B cell (primary cell): ENCODE measurements around the gene ZNF320. TPM values are rescaled to one million over a fixed set of nuclear protein-coding genes. Genes with fewer than 3 reads are reported as not detected.

Experiments used
- ATAC-seq: fragments of 200-7000 bp; cut with Tn5 transposase; one replicate; pipeline ENCODE4 v1.10.0; 2021; ENCODE audit warnings: low read depth, mild to moderate bottlenecking, moderate number of reproducible peaks, moderate library complexity
- CTCF ChIA-PET: fragments of 350-600 bp; sonication (Branson Sonifier 250); formaldehyde crosslinking; loops from one replicate; lab custom pipeline; 2021; ENCODE audit warnings: antibody characterized with exemption, inconsistent platforms; lab: Charles Lee
- POLR2A ChIA-PET: fragments of 350-600 bp; sonication (Branson Sonifier 250); formaldehyde crosslinking; loops from one replicate; lab custom pipeline; 2021; ENCODE audit warnings: antibody characterized with exemption; lab: Charles Lee
- DNase-seq: peaks from one replicate; pipeline ENCODE4 v3.0.0; 2013
- H2AFZ ChIP-seq: 2 replicates; pipeline ENCODE4 v1.6.1; 2012; ENCODE audit warnings: mild to moderate bottlenecking, low read depth, low read length; ENCODE audit not compliant: insufficient read depth, poor library complexity, severe bottlenecking
- H3K27ac ChIP-seq, 2 donors: 1 replicate in 1 of 2; 2 replicates in 1 of 2; pipeline ENCODE4 v1.5.1; 2012 to 2013; ENCODE audit warnings: low read length in 2 of 2, mild to moderate bottlenecking in 2 of 2, moderate library complexity in 1 of 2
- H3K27me3 ChIP-seq, 4 experiments: fragments of 200-600 bp in 1 of 4; sonication (generic) in 1 of 4; replicated peaks in 1 of 4; 1 replicate in 2 of 4; 2 replicates in 2 of 4; pipeline versions ENCODE4 v1.6.1 to v1.7.0; 2013 to 2016; ENCODE audit warnings: low read length in 3 of 4, mild to moderate bottlenecking in 2 of 4, mixed read lengths in 1 of 4, moderate library complexity in 1 of 4; ENCODE audit not compliant: insufficient read depth in 4 of 4, control insufficient read depth in 3 of 4; ENCODE audit errors: control extremely low read depth in 1 of 4
- H3K36me3 ChIP-seq, 2 experiments: replicated peaks in 1 of 2; 1 replicate in 1 of 2; 2 replicates in 1 of 2; pipeline versions ENCODE4 v1.6.1 to v1.7.1; 2013; ENCODE audit warnings: low read length in 1 of 2; ENCODE audit not compliant: insufficient read depth in 2 of 2, control insufficient read depth in 1 of 2; ENCODE audit errors: control extremely low read depth in 1 of 2, extremely low read depth in 1 of 2
- H3K4me1 ChIP-seq, 2 donors: fragments of 200-600 bp in 1 of 2; sonication (generic) in 1 of 2; 1 replicate in 1 of 2; 2 replicates in 1 of 2; pipeline versions ENCODE4 v1.5.1 to v1.6.1; 2013 to 2017; ENCODE audit warnings: low read length in 2 of 2; ENCODE audit not compliant: control insufficient read depth in 2 of 2, insufficient read depth in 2 of 2
- H3K4me2 ChIP-seq: replicated peaks from 2 replicates; pipeline ENCODE3; 2012; ENCODE audit warnings: mild to moderate bottlenecking, low read depth, low read length; ENCODE audit not compliant: poor library complexity, severe bottlenecking
- H3K4me3 ChIP-seq, 5 experiments: fragments of 200-600 bp in 1 of 5; sonication (generic) in 1 of 5; 1 replicate in 3 of 5; 2 replicates in 2 of 5; pipeline versions ENCODE4 v1.5.1 to v1.7.0; 2011 to 2016; ENCODE audit warnings: low read length in 4 of 5, mild to moderate bottlenecking in 4 of 5, low read depth in 2 of 5, control low read depth in 1 of 5, moderate library complexity in 1 of 5; ENCODE audit not compliant: insufficient read depth in 1 of 5; ENCODE audit errors: control extremely low read depth in 1 of 5, extremely low read depth in 1 of 5
- H3K79me2 ChIP-seq: fragments of 200-600 bp; sonication (generic); one replicate; pipeline ENCODE4 v1.6.0; 2016; ENCODE audit warnings: low read length; ENCODE audit not compliant: control insufficient read depth, insufficient read depth
- H3K9ac ChIP-seq: fragments of 200-600 bp; sonication (generic); 2 replicates; pipeline ENCODE4 v1.6.1; 2017; ENCODE audit warnings: mild to moderate bottlenecking, low read length, moderate library complexity
- H3K9me3 ChIP-seq, 3 donors: one replicate each; pipeline versions ENCODE4 v1.6.1 to v1.7.1; 2013; ENCODE audit warnings: low read length in 2 of 3; ENCODE audit not compliant: control insufficient read depth in 2 of 3, insufficient read depth in 1 of 3; ENCODE audit errors: control extremely low read depth in 1 of 3
- H4K20me1 ChIP-seq: 2 replicates; pipeline ENCODE4 v1.6.0; 2012; ENCODE audit warnings: mild to moderate bottlenecking, low read length; ENCODE audit not compliant: insufficient read depth, control insufficient read depth, poor library complexity, severe bottlenecking
- H3K27ac Mint-ChIP-seq: one replicate; pipeline ENCODE4 v1.8.0; 2021; ENCODE audit warnings: mixed read lengths
- H3K27me3 Mint-ChIP-seq: one replicate; pipeline ENCODE4 v1.8.0; 2021; ENCODE audit warnings: mixed read lengths
- H3K4me1 Mint-ChIP-seq: one replicate; pipeline ENCODE4 v1.8.0; 2021; ENCODE audit warnings: mixed read lengths
- H3K4me3 Mint-ChIP-seq: one replicate; pipeline ENCODE4 v1.8.0; 2021; ENCODE audit warnings: mixed read lengths
- H3K9me3 Mint-ChIP-seq: one replicate; pipeline ENCODE4 v1.8.0; 2022; ENCODE audit warnings: mixed read lengths; ENCODE audit not compliant: insufficient read depth
- CTCF ChIP-seq: fragments of 200-600 bp; IDR thresholded peaks from one replicate; pipeline ENCODE4 v1.8.0; 2022; ENCODE audit warnings: antibody characterized with exemption, mild to moderate bottlenecking
- EZH2 ChIP-seq: IDR thresholded peaks from 2 replicates; pipeline ENCODE4 v1.6.1; 2012; ENCODE audit warnings: borderline replicate concordance, low read depth, mild to moderate bottlenecking, moderate library complexity, low read length; ENCODE audit not compliant: insufficient read depth, poor library complexity, severe bottlenecking
- WGBS: methylation state at CpG from one replicate; pipeline ENCODE4 v1.1.5; 2013; ENCODE audit warnings: missing lambda C conversion rate; ENCODE audit not compliant: insufficient coverage; 5-methylcytosine and 5-hydroxymethylcytosine counted together
- intact Hi-C: fragments of 100-400 bp; cut with micrococcal nuclease; formaldehyde crosslinking; loops from one replicate; pipeline ENCODE4 v1.10.0; 2022
- polyA plus RNA-seq: library from polyadenylated mRNA; depleted of rRNA; stranded (reverse); fragments of >200 nt; gene quantifications from 2 replicates; pipeline ENCODE4 v1.2.3, GENCODE V29; 2012
- total RNA-seq, 2 donors: library from RNA; stranded (reverse); fragments of 120-200 nt in 1 of 2; gene quantifications; 1 replicate in 1 of 2; 2 replicates in 1 of 2; pipeline versions ENCODE4 v1.2.3 to v1.2.4, GENCODE V29; 2013 to 2022

The ZNF320 gene
- total and polyA plus RNA-seq, 2 donors (not counting 1 experiment from before 2014, with no cell fraction given) = 14.5 to 33.1 TPM

- H3K9me3 ChIP-seq = peaks cover 3 to 59% (median 29%) of the 10 kb centered on the region in 3 donors
- intact Hi-C loops = loop anchor here (2.0 to 10.0 kb wide), 3 partner anchors 21 to 421 kb away; partner anchors contain the start of genes ZNF525, ZNF808 and ZNF888
- TF ChIP-seq EZH2 (no peak), CTCF (no peak)
- peaks cover 22% of the 10 kb centered on the region for H3K4me1 Mint-ChIP-seq
- no peak overlapping the region for H3K4me3 ChIP-seq
- 95% methylated on average over 12 of the region's 17 CpGs for WGBS
- H3K4me3 Mint-ChIP-seq = peak overlapping the region; percentile 39
- no peak overlapping the region for H2AFZ ChIP-seq
- no peak overlapping the region for H3K9ac ChIP-seq
- H3K27ac ChIP-seq = no peak overlapping the region
- no peaks in the 10 kb centered on the region for H3K27me3 Mint-ChIP-seq
- H3K36me3 ChIP-seq = no peaks in the 10 kb centered on the region
- POLR2A ChIA-PET = interaction anchor here (0.6 kb wide), 1 partner anchor 31 kb away, joined by 3 read pairs; no protein-coding TSS in a partner anchor
- CTCF ChIA-PET = no interaction called here
- no peaks in the 10 kb centered on the region for H4K20me1 ChIP-seq
- no peak for ATAC-seq
- H3K79me2 ChIP-seq = peaks cover 24% of the 10 kb centered on the region
- H3K27ac Mint-ChIP-seq = no peak overlapping the region
- no peak overlapping the region for H3K4me2 ChIP-seq
- H3K4me1 ChIP-seq = peaks cover 6 to 20% of the 10 kb centered on the region in 2 donors
- H3K9me3 Mint-ChIP-seq = no peaks in the 10 kb centered on the region
- no peak for DNase-seq
- no peaks in the 10 kb centered on the region for H3K27me3 ChIP-seq
Observed at GRCh38 chr19:52943884-52944643, 46.6 kb upstream of the ZNF320 start.
